WI38 (cell line): ENCODE results near the gene PKDREJ.

Experiments
- H3K4me3 ChIP-seq: 2 replicates; pipeline ENCODE4 v1.5.1; 2011; ENCODE audit warnings: low read depth, mild to moderate bottlenecking, control low read depth, low read length
- TF ChIP-seq, protein P1 (sequence below): IDR thresholded peaks from 2 replicates; pipeline ENCODE4 v1.5.1; 2012; ENCODE audit warnings: low read depth, mild to moderate bottlenecking, control low read depth, low read length

Gene PKDREJ

GRCh38 chr22:46214149-46214548 is 49.0 kb downstream of the PKDREJ start:
- H3K4me3 ChIP-seq, result no peak overlapping the region
- TF ChIP-seq, protein P1, sequence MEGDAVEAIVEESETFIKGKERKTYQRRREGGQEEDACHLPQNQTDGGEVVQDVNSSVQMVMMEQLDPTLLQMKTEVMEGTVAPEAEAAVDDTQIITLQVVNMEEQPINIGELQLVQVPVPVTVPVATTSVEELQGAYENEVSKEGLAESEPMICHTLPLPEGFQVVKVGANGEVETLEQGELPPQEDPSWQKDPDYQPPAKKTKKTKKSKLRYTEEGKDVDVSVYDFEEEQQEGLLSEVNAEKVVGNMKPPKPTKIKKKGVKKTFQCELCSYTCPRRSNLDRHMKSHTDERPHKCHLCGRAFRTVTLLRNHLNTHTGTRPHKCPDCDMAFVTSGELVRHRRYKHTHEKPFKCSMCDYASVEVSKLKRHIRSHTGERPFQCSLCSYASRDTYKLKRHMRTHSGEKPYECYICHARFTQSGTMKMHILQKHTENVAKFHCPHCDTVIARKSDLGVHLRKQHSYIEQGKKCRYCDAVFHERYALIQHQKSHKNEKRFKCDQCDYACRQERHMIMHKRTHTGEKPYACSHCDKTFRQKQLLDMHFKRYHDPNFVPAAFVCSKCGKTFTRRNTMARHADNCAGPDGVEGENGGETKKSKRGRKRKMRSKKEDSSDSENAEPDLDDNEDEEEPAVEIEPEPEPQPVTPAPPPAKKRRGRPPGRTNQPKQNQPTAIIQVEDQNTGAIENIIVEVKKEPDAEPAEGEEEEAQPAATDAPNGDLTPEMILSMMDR, result no peak

GRCh38 chr22:46213052-46213451 is 50.1 kb downstream of the PKDREJ start:
- no peak overlapping the region for H3K4me3 ChIP-seq
- TF ChIP-seq, protein P1, result no peak

- H3K4me3 ChIP-seq, result no peak overlapping the region
- TF ChIP-seq, protein P1, result no peak
Measured at GRCh38 chr22:46212195-46212594, 50.9 kb downstream of the PKDREJ start.

GRCh38 chr22:46209262-46209661 is 53.9 kb downstream of the PKDREJ start:
- TF ChIP-seq, protein P1, result no peak
- H3K4me3 ChIP-seq, result no peak overlapping the region
